ENCODE results near the gene CDC6.

CDC6 gene

DNA sequence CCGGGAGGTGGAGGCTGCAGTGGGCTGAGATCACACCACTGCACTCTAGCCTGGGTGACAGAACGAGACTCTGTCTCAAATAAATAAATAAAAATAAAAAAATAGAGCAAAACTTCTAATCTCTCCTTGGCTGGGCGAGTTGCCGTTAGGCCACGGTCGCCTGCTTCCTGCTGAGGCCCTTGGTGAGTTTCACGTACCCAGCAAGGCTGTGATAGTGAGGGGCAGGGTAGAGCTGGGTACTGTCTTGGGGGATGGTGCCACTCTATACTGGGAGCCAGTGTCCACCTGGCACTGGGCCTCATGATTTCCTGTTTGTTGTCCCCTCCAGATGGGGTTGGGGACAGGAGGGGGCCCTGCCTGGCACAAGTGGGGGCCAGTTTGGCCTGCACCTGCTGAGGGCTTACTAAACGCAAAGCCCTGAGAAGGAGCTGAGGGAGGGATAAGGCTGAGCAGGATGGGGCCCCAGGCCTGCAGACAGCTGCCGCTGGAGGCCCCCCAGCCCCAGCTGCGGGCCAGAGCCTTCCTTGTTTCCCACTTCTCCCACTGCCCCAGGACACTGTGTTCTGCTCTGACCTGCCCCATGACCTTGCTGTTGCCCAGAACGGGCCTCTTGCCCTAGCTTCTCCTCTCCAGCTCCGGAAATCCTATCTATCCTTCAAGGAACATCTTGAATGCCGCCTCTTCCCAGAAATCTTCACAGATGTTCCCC, 51.4 kb downstream of the CDC6 start:
- DNase-seq, result no peak

DNA sequence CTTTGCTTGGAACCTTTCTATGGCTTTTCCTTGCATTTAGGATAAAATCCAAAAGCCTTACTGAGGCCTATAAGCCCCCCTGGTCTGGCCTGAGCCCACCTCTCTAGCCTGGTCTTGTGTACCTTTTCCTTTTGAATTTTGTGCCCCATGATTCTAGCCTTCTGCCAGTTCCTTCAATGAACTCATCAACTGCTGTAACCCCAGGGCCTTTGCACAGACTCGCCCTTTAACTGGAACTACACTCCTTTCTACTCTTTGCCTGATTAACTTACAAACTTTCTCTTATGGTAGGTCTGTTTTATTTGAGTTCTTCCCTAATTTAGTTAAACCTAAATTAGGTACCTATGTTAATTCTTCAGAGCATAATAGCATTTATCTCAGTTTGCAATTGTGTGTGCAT, 52.6 kb downstream of the CDC6 start:
- no peak for DNase-seq

DNA sequence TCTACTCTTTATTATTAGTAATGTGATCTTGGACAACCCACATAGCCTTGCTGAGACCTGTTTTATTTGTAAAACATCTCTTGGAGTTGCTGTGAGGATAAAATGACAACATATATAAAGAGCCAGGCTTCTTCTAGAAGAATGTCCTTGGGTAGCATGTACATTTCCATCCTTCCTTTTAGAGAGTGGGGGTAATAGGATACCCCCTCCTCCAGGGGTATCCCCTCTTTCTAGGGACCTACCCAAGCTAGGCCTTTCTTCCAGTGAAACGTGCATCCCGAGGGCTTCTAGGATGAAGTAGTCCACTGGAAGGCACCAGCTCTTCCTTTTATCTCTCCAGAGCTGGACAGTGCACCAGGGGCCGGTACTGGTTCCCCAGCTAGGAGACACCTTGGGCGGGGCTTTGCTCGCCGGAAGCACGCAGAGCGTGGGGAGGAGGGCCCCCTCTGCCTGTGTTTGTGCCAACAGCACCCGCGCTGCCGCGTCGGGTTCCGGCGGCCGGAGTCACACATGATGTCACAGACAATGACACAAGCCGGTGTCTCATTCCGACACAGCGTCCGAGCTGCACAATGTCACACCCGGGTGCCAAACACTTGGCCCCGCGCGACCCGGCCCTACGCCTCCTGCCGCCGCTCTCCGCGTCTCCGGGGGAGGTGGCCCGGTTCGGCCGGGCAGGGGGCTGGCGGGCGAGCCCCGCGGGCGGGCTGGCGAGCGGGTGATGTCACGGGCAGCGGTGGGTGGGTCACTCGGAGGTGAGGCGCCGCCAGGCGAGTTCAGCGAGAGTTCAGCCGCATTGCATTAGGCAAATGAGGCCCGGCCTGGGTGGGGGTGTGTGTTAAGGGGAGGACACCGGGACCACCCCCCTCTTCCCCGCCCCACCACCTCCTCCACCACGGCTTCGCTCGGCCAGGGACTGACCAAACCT, 53.5 kb downstream of the CDC6 start:
- DNase-seq, result peak in 45 of 56 donors; percentile 15 to 92 (median 52)

DNA sequence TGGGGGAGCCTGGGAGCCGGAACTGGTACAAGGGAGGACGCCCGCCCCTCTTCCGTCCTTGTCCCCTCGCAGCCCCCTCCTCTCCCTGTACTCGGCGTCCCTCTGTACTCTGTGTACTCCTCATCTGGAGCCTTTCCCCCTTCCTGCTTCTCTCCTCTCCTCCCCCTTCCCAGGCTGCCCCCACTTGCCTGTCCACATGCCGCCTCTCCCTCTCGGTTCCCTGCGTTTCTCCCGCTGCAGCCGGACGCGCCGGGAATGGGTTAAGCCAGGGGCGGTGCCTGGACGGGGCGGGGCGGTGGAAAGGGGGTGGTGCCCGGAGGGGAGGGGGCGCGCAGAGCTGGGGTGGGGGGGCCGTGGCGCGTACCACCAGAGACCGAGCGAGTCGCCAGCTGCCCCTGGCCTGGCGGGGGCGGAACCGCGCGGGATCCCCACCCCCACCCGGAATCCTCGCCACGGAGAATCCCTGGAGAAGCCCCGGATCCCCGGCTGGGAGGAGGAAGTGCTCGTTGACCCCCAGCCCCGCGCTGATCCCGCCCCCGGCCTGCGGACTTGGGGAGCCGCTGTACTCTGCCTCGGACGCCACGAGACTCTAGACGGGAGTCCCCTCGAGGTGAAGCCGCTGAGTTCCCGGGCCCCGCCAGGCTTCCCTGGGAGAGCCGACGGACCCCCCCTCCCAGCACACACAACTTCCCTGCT, 54.3 kb downstream of the CDC6 start:
- peak in 42 of 56 donors; percentile 13 to 74 (median 46) for DNase-seq

DNA sequence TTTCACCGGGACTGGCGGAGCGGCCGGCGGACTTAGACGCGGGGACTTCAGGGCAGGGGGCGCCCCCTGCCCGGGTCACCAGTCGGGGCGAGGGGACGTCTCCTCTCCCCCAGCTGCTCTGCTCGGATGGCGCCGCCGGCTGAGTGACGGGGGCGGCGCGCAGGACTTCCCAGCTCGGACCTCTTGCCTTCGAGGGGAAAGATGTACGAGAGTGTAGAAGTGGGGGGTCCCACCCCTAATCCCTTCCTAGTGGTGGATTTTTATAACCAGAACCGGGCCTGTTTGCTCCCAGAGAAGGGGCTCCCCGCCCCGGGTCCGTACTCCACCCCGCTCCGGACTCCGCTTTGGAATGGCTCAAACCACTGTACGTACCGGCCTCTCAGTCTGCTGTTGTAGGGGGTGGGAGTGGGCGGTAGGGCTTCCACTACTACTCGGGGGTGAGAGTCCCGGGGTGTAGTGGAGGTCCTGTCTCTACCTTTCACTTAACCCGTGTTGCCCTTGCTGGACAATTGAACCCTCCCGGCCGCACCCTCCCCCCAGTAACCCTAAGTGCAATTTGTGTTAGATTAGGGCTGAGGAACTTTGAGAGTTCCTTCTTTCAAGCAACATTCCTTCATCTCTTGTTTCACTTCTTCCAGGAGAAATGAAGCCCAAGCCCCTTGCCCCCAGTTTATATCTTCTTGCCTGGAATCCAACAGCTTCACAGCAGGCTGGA, 55.0 kb downstream of the CDC6 start:
- DNase-seq, result no peak

DNA sequence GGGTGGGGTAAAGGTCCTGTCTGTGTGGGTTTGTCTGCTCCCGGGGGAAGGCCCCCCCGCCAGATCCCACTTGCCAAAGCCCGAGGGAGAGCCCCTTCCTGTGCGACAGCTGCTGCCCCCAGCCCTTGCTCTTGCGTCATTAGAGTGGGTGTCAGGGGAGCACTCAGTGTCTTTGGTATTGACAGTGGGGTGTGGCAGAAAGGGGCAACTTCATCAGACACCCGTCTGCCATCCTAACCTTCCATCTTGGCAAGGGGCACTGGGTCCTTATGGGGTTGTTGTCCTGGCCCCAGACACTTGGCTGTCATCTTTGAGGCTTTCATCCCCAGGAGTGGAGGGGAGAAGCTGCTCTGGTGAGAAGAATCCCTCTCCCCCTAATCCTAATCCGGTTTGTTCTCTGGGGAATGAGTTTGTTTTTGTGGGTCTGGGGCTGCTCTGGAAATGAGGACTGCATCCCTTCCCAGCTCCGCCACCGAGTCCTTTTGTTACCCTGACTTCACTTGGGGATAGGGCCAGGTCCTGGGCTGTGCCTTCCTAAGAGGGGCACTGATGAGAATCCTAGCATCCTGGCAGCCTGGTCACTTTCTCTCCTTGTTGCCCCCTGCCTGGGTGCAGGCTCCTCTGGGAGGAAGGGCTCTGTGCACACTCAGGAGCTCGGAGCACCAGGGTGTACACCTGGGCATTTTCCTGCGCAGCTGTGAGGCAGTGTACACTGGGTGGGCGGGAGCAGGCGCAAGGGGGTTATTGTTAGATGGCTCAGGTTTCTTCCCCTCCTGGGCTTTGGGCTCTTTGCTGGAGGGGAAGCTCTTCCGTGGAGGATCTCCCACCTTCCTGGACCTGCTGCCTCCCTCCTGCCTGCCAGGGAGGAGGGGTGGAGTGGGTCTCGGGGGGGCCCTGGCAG, 55.8 kb downstream of the CDC6 start:
- peak in 2 of 56 donors; percentile 11 to 41 for DNase-seq

DNA sequence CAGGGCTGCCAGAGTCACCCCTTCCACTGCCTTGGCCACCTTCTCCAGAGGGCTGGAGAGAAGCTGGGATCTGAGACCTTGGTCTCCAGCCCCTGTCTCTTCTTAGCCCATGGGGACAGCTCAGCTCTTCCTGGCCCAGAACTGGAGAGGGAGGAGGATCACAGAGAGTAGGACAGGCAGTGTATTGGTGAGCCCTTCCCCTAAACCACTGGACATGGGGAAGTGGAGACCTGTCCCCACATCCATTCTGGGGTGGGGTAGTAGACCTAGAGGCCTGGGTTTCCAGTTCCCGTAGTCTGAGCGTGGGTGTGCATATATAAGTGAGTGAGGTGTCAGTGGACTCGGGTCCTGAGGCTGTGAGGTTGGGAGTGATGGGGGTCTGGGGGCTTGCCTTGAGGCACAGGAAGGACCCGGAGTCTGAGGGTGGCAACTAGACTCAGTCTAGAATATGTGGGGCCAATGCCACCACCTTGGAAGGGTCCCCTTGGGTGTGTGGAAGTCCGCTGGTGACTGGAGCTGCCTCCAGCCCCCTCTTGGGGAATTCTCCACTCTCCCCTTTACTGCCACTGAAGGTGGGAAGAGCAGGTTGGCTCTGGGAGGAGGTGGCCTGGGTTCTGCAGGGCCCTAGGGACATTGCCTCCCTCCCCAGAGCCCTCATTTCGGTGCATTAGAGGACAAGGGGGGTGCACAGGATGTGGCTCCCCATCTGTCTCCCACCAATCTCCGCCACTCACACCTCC, 56.9 kb downstream of the CDC6 start:
- no peak for DNase-seq

DNA sequence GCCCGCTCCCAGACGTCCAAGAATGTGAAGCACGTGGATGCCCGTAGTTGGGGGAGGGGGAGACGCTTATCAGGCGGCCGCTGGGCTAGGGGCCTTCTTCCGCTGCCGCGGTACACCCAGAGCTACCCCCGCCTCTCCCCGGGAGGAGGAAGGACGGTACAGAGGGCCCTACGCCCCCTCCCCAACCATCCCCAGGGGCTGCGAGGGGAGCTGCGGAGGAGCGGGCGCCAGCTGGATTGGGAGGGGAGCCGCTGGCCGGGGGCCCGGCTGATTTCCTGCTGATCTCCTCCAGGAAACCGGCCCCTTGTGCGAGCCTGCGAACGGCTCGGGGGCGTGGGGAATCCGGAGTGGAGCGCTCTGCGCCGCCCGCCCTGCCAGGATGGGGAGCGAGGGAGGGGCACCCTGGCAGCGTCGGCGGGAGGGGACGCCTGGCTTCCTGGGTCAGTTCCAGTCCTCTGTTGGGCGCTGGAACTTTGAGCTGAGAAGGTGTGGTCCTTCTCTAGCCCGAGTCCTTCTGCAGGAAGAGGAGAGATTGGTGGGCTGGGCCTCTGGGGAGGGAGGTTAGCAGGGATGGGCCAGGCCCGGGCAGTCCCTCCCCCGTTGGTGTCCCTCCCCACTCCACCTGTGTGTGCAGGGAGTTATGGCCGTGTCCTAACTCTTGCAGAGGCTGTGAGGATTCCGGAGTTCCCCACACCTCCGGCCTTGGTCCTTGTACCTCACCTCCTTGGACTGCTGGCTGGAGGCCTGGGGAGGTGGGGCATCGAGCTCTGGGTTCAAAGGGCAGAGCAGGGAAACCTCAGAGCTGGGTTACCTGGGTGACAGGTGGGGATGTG, 57.7 kb downstream of the CDC6 start:
- DNase-seq, result peak in 25 of 56 donors; percentile 17 to 71 (median 39)

DNA sequence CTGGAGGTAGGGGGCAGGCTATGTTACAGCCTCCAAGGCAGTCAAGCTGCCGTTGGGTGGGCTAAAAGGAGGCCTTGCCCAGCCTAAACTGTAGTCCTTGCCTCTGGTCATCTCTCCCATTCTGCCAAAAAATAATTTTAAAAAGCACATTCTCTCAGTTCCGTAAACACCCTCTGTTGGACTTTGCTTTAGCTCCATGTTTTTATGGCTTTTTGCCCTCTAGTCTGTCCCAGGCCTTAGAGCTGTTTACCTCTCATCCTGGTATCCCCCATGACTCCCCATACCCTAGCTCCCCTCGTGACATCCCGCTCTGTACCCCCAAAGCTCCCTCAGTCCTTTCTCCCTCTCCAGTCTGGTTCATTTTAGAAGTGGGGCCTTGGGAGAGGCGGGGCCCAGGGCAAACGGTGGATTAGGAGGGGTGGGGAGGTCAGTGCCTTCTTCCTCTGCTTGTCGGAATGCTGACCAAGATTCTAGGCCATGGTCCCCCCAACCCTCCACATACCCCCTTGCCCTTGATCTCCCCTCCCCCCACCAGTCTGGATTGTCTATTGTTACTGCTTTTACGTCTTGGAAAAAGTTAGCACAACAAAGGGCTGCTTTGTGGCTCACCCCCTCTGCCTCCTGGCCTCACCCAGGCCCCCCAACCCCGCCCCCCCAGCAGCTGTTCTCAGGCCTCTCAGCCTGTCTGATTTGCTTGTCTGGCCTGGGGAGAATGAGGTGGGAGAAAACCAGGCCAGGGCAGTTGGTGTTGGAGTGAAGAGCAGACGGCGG, 58.5 kb downstream of the CDC6 start:
- peak in 24 of 56 donors; percentile 18 to 74 (median 45) for DNase-seq

DNA sequence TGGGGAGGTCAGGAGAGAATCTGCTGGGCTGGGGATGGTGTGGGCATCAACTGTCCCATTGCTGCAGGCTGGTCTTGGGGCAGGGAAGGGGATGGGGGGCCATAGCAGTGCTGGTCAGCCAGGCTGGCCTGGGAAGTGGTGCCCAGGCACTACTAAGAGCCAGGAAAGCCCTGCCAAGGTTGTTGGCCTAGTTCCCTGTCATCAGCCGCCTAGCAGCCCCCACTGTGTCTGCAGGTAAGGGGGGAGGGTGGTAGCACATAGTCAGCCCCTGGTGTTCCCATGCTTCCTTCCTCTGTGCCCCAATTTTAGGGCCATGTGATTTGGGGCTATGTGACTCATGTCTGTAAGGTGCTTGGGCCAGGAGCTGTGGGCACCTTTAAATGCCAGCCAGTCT, 59.1 kb downstream of the CDC6 start:
- DNase-seq, result peak in 3 of 56 donors; percentile 56 to 62 (median 61)

DNA sequence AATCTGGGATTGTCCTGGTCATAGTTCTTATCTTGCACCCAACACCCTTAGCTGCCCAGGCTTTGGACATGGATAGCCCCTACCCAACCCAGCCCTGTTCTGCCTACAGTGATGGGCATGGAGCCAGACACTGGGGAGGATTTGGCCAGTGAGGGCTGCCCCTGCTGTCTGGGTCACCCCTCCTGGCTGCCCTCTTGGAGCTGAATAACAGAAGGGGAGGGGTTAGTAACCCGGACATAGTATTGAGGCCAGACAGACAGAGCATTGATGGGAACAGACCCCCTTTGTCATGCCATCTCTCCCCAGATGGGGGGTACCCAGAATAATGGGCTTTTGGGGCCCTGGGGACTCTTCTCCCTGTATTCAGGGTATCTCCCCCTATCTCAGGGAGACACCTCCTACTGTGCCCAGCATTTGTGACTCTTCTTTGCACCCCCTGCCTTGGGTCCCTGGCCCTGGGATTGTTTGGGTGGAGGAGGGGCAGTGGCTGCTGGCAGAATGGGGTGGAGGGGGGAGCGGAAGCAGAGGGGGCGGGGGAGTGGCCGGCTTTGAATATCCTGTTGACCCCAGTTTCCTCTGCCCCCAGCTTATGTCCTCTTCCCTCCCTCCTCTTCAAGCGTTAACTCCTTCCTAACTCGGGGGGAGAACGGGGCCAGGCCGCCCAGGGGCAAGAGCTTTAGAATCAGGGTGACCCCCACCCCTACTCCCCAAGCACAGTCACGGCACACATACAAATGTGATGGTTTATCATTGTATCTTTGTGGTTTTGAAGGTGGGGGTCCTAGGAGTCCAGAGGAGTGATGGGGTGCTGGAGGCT, 59.8 kb downstream of the CDC6 start:
- DNase-seq, result peak in 47 of 56 donors; percentile 27 to 86 (median 64)

DNA sequence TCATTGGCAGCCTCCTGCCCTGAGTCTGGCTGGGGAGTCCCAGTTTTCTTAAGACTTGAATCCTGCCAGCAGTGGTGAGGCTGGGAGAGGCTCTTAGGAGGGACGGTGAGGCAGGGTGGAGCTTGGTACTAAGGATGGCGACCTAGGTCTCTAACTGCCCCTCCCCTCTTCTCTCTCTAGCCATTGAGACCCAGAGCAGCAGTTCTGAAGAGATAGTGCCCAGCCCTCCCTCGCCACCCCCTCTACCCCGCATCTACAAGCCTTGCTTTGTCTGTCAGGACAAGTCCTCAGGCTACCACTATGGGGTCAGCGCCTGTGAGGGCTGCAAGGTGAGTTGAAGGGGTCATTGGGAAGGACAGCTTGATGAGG, 60.4 kb downstream of the CDC6 start:
- DNase-seq, result peak in 2 of 56 donors; percentile 39 to 61

DNA sequence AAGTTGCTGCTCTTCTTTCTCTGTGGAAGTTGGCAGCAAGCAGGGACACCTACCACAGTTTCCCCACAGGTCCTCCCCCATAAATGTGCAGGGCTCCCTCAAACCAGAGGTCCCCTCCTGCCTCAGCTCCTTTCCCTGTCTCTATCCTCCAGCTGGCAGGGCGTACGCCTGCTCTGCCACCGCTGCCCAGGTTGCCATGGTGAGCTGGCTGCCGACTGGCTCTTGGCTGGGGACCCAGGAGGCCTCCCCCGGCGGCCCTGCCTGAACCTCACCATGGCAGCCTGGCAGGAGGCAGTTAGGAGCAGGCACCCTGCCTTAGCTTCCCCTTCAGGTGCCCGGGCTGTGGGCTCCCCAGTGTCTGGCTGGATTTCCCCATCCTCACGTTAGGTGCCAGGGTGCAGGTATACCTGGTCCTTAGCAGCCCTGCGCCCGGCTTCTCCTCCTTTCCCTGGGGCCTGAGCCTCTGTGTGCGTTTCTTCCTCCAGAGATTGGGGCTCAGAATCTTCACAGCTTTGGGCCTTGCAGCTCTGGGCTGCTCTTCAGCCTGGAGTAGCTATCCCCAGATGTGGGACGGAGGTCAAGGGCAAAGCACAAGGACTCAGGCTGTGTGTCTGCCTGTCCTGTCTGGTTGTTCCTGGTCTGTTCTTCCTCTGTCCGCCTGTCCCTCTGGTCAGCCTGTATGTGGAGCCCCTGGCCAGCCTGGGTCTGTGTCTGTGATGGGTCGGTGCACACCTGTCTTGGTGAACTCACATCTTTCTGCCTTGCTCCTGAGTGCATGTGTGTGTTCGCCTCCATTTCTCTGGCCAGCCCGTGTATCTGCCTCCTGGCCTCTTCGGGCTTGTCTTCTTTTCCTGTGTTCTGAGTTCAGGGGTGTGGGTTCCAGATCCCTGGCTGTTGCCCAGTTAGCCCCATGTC, 61.1 kb downstream of the CDC6 start:
- DNase-seq, result peak in 51 of 56 donors; percentile 21 to 86 (median 61)

DNA sequence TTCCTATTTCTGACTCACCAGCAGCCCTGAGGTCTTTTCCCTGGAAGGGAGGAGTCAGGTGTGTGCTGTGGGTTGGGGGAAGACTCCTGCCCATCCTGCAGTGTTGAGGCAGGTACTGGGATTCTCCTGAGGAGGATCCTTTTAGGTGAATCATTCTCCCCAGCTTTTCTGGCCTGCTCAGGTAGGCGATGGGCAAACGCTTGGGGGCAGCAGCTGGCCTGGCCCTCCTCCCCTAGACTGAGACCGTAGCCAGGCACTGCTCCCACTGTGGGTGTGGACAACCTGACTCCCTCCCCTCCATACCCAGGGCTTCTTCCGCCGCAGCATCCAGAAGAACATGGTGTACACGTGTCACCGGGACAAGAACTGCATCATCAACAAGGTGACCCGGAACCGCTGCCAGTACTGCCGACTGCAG, 61.8 kb downstream of the CDC6 start:
- peak in 1 of 56 donors; percentile 17 for DNase-seq
